Right lobe of liver (tissue), 6 donors: ENCODE measurements around the gene LENEP. TPM values are rescaled to one million over a fixed set of nuclear protein-coding genes. Genes with fewer than 3 reads are reported as not detected.
A peak's percentile ranks its signal among the peaks of the same experiment; 100 is the strongest.

ENCODE experiments used
- ATAC-seq, 4 donors: fragments of 200-7000 bp; cut with Tn5 transposase; one replicate each; pipeline ENCODE4 v1.9.1; 2020; ENCODE audit warnings: mild to moderate bottlenecking in 4 of 4, moderate library complexity in 4 of 4
- DNase-seq, 3 donors: peaks; one replicate each; pipeline ENCODE4 v3.0.0-alpha.2; 2020
- H3K27ac ChIP-seq, 3 donors: fragments of 200-600 bp; one replicate each; pipeline ENCODE4 v1.8.0; 2022
- H3K27me3 ChIP-seq, 2 donors: fragments of 200-600 bp; one replicate each; pipeline ENCODE4 v1.8.0; 2022
- H3K36me3 ChIP-seq, 4 donors: fragments of 200-600 bp; sonication (generic) in 1 of 4; one replicate each; pipeline versions ENCODE4 v1.5.1 to v1.8.0; 2017 to 2022; ENCODE audit warnings: control low read depth in 1 of 4
- H3K4me1 ChIP-seq, 4 donors: fragments of 200-600 bp; sonication (generic) in 1 of 4; one replicate each; pipeline versions ENCODE4 v1.5.1 to v1.8.0; 2017 to 2022; ENCODE audit warnings: control low read depth in 1 of 4
- H3K4me3 ChIP-seq, 3 donors: fragments of 200-600 bp; one replicate each; pipeline ENCODE4 v1.8.0; 2022
- H3K9me3 ChIP-seq, 4 donors: fragments of 200-600 bp; sonication (generic) in 1 of 4; one replicate each; pipeline versions ENCODE4 v1.5.1 to v1.8.0; 2017 to 2022; ENCODE audit warnings: control low read depth in 1 of 4
- CTCF ChIP-seq, 4 donors: fragments of 200-600 bp in 3 of 4; fragments of 450-650 bp in 1 of 4; IDR thresholded peaks; one replicate each; pipeline versions ENCODE4 v1.5.1 to v1.8.0; 2016 to 2022; ENCODE audit warnings: antibody characterized with exemption in 4 of 4, mild to moderate bottlenecking in 2 of 4
- POLR2A ChIP-seq: fragments of 450-650 bp; IDR thresholded peaks from one replicate; pipeline ENCODE4 v1.6.1; 2017; ENCODE audit warnings: antibody characterized with exemption, mild to moderate bottlenecking
- WGBS: methylation state at CpG from one replicate; pipeline ENCODE4 v1.1.6; 2018; ENCODE audit warnings: low coverage, low lambda C conversion rate; ENCODE audit not compliant: insufficient coverage; ENCODE audit errors: missing lambda C conversion rate; 5-methylcytosine and 5-hydroxymethylcytosine counted together
- intact Hi-C, 2 donors: fragments of 100-400 bp; cut with DNase I; formaldehyde crosslinking; loops; one replicate each; pipeline versions ENCODE4 v1.11.2 to v1.14.1; 2022
- total RNA-seq, 6 experiments: library from RNA; depleted of rRNA in 2 of 6; stranded (reverse); fragments of >200 nt in 2 of 6; fragmentation: NEBNext Ultra II Directional in 3 of 6; extraction: Animal tissue kit (Norgen Biotek cat#: 25700) in 3 of 6; gene quantifications; one replicate each; pipeline versions ENCODE4 v1.1.0 to v1.2.4, GENCODE V29; 2016 to 2023
- donor health status: DM: no; HTN: yes; CAD: no.
- donor health status: DM: no; HTN: no; CAD: no.
- donor health status: DM: no; HTN: no; CAD: no.
- donor health status: DM: no; HTN: yes; CAD: no.
- donor health status: DM: no; HTN: yes; CAD: no.

The LENEP gene
- total RNA-seq, 6 experiments from 2014 or later: not detected

GRCh38 chr1:155002464-155003226 is 9.3 kb downstream of the LENEP start, which contains the start of gene ZBTB7B:
TSS of gene ZBTB7B (plus strand) at chr1:155002802. CDS start at chr1:155014661, 11,859 bp downstream.
- H3K27me3 ChIP-seq: no peaks in the 10 kb centered on the region
- WGBS: 1% methylated on average over 18 of the region's 35 CpGs
- DNase-seq: peak; percentile 55 to 70 (median 66)
- ATAC-seq: peak; percentile 1 to 6 (median 4)
- TF ChIP-seq POLR2A: no peak
- TF ChIP-seq CTCF (IDR thresholded peaks at IDR 0.05): no peak
- peak within 1 kb of the TSS; percentile 85 to 93 (median 91) for H3K4me3 ChIP-seq
- no peaks in the 10 kb centered on the region for H3K9me3 ChIP-seq
- intact Hi-C loops: no loop called here
- H3K36me3 ChIP-seq: no peaks in the 10 kb centered on the region
- H3K27ac ChIP-seq: peak within 1 kb of the TSS; percentile 81 to 95 (median 94)
- peaks cover 0 to 52% (median 22%) of the 10 kb centered on the region in 4 donors for H3K4me1 ChIP-seq

DNA sequence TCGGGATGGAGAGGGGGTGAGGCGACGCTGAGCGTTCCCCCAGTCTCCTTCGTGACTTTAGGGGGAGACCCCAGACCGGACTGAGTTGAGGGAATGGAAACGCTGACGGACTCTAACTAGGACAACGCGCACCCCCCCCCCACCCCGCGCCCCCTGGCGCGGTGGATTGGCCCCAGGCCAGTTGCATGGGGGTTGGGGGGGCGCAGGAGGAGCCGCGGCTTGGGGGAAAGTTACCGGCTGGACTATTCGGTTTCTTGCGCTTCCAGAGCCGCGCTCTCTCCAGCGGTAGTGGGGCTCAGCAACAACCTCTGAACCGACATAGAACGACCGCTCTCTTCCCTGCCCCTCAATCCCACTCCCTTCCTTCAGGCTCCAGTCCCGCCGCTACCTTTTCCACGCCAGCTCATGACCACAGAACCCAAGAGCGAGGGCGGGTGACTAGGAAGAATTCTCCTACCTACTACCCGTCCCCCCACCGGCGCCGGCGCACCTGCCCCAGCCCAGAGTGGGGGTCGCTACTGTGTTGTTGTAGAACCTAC is 9.9 kb downstream of the LENEP start:
- H3K9me3 ChIP-seq: no peaks in the 10 kb centered on the region
- H3K27me3 ChIP-seq: no peaks in the 10 kb centered on the region
- ATAC-seq (no peak), DNase-seq (peak in 2 of 3 donors; percentile 32 to 57)
- peaks cover 0 to 58% (median 25%) of the 10 kb centered on the region in 4 donors for H3K4me1 ChIP-seq
- 0% methylated on average over 10 of the region's 37 CpGs for WGBS
- H3K27ac ChIP-seq: peak overlapping the region; percentile 81 to 95 (median 94)
- intact Hi-C loops: no loop called here
- no peak for TF ChIP-seq CTCF (IDR thresholded peaks at IDR 0.05)
- TF ChIP-seq POLR2A: no peak
- H3K4me3 ChIP-seq: peak overlapping the region; percentile 84 to 93 (median 91)
- H3K36me3 ChIP-seq: no peaks in the 10 kb centered on the region

- peaks cover 0 to 62% (median 28%) of the 10 kb centered on the region in 4 donors for H3K4me1 ChIP-seq
- DNase-seq (peak; percentile 81 to 93 (median 87)), ATAC-seq (peak; percentile 3 to 34 (median 8))
- H3K36me3 ChIP-seq: no peaks in the 10 kb centered on the region
- TF ChIP-seq POLR2A: peak; percentile 53
- TF ChIP-seq CTCF (IDR thresholded peaks at IDR 0.05): no peak
- WGBS: 1% methylated on average over 13 of the region's 34 CpGs
- no peaks in the 10 kb centered on the region for H3K9me3 ChIP-seq
- H3K27me3 ChIP-seq: no peaks in the 10 kb centered on the region
- intact Hi-C loops: no loop called here
- peak overlapping the region; percentile 84 to 93 (median 91) for H3K4me3 ChIP-seq
- peak overlapping the region; percentile 81 to 95 (median 94) for H3K27ac ChIP-seq
Measured at GRCh38 chr1:155003766-155004351, 10.5 kb downstream of the LENEP start.

DNA sequence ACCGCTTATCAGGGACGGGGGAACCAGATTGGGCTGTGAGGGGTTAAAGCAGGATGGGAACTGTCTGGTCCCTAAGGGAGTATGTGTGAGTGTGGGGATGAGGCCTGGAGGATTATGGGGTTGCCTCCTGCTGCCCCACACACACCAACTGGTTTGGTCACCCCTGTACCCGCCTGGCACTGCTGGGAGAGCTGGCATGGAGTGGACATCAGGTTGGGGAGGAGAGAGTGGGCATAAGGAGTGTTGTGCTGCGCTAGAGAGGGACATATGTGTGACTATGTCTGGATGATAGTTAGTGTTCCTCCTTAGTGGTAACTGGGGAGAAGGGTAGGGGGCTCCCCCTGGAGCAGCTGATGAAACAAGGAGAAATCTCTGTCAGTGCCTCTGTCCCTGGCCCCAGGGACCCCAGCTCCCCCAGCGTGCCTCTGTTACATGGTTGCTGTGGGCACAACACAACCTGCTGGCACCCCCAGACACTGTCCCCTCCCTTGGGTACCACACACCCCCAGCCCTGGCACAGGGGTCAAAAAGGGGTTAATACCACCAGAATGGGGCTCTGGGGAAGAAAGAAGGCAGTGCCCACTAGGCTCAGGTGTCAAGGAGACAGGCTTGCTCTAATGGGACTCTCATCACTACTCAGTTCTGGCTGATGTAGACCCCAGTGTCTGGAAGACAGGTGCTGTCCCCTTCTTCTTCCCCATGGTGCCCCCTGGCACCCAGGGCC is 11.1 kb downstream of the LENEP start:
- Histone ChIP-seq H3K9me3 (no peaks in the 10 kb centered on the region), H3K27me3 (no peaks in the 10 kb centered on the region), H3K4me3 (peak overlapping the region; percentile 84 to 93 (median 91)), H3K36me3 (no peaks in the 10 kb centered on the region), H3K27ac (peak overlapping the region; percentile 81 to 95 (median 94)), H3K4me1 (peaks cover 0 to 59% (median 29%) of the 10 kb centered on the region in 4 donors)
- WGBS: 18% methylated on average over 5 of the region's 5 CpGs
- ATAC-seq (no peak), DNase-seq (peak in 2 of 3 donors; percentile 24 to 50)
- intact Hi-C loops: no loop called here
- TF ChIP-seq POLR2A (no peak), CTCF (IDR thresholded peaks at IDR 0.05) (no peak)
